Lower leg skin (tissue), 3 donors: ENCODE results near the gene ZAR1.

Source experiments
- POLR2A ChIP-seq, 2 donors: fragments of 450-650 bp; IDR thresholded peaks; one replicate each; pipeline ENCODE4 v1.6.1; 2016 to 2017; ENCODE audit warnings: antibody characterized with exemption in 2 of 2, mild to moderate bottlenecking in 1 of 2, moderate library complexity in 1 of 2
- TF ChIP-seq, protein P1 (sequence below), 3 donors: fragments of 450-650 bp; IDR thresholded peaks; one replicate each; pipeline ENCODE4 v1.5.1; 2016; ENCODE audit warnings: antibody characterized with exemption in 3 of 3, mild to moderate bottlenecking in 3 of 3, moderate library complexity in 2 of 3

DNA sequence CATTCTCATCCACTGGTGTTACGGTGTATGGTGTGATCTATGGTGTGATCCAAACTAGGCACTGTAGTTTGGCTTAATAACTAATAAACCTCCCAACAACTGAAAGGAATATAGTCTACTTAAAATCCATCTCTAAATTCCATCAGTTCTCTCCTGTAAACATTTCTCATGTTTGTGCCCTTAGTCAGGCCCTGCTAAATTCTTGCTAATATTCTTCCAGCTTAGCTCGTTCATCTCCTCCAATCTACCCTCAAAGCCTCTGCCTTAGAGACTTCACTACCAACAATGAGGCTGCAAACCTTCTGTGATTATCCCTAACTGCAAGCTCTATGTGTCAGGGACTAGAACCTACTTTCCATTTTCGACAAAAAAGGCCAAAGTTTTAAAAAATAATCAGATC is 28.1 kb downstream of the ZAR1 start:
- TF ChIP-seq, protein P1, sequence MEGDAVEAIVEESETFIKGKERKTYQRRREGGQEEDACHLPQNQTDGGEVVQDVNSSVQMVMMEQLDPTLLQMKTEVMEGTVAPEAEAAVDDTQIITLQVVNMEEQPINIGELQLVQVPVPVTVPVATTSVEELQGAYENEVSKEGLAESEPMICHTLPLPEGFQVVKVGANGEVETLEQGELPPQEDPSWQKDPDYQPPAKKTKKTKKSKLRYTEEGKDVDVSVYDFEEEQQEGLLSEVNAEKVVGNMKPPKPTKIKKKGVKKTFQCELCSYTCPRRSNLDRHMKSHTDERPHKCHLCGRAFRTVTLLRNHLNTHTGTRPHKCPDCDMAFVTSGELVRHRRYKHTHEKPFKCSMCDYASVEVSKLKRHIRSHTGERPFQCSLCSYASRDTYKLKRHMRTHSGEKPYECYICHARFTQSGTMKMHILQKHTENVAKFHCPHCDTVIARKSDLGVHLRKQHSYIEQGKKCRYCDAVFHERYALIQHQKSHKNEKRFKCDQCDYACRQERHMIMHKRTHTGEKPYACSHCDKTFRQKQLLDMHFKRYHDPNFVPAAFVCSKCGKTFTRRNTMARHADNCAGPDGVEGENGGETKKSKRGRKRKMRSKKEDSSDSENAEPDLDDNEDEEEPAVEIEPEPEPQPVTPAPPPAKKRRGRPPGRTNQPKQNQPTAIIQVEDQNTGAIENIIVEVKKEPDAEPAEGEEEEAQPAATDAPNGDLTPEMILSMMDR (IDR thresholded peaks at IDR 0.05): no peak
- TF ChIP-seq POLR2A (IDR thresholded peaks at IDR 0.05): no peak
